Small intestine (tissue), 7 donors: Measurements from ENCODE around the gene KCNJ11. TPM values are rescaled to one million over a fixed set of nuclear protein-coding genes. Genes with fewer than 3 reads are reported as not detected.

ENCODE experiments used
- DNase-seq, 2 donors: peaks; one replicate each; pipeline versions ENCODE4 v3.0.0 to v3.0.0-alpha.2; 2013
- FAIRE-seq: peaks from 2 replicates; lab custom pipeline; 2012; peaks lifted over from hg19 to GRCh38; lab: Jason Lieb, UNC
- H3K27ac ChIP-seq, 3 donors: one replicate each; pipeline ENCODE4 v1.5.1; 2013; ENCODE audit warnings: low read length in 2 of 3, mild to moderate bottlenecking in 2 of 3, control low read depth in 1 of 3, inconsistent platforms in 1 of 3, low read depth in 1 of 3, moderate library complexity in 1 of 3
- H3K27me3 ChIP-seq, 3 donors: one replicate each; pipeline ENCODE4 v1.6.1; 2013; ENCODE audit warnings: low read length in 3 of 3, inconsistent platforms in 1 of 3; ENCODE audit not compliant: control insufficient read depth in 3 of 3, insufficient read depth in 3 of 3
- H3K36me3 ChIP-seq, 3 donors: one replicate each; pipeline ENCODE4 v1.6.1; 2013; ENCODE audit warnings: low read length in 3 of 3, inconsistent platforms in 1 of 3, low read depth in 1 of 3, mild to moderate bottlenecking in 1 of 3, moderate library complexity in 1 of 3; ENCODE audit not compliant: control insufficient read depth in 3 of 3, insufficient read depth in 2 of 3
- H3K4me1 ChIP-seq, 3 donors: one replicate each; pipeline ENCODE4 v1.6.1; 2013; ENCODE audit warnings: low read length in 2 of 3, inconsistent platforms in 1 of 3, low read depth in 1 of 3, mild to moderate bottlenecking in 1 of 3, moderate library complexity in 1 of 3; ENCODE audit not compliant: control insufficient read depth in 3 of 3, insufficient read depth in 2 of 3
- H3K4me3 ChIP-seq, 3 donors: one replicate each; pipeline ENCODE4 v1.5.1; 2013; ENCODE audit warnings: low read length in 3 of 3, control low read depth in 1 of 3, inconsistent platforms in 1 of 3, low read depth in 1 of 3, mild to moderate bottlenecking in 1 of 3, moderate library complexity in 1 of 3
- H3K9me3 ChIP-seq, 2 donors: one replicate each; pipeline ENCODE4 v1.6.1; 2013; ENCODE audit warnings: low read depth in 1 of 2, low read length in 1 of 2; ENCODE audit not compliant: control insufficient read depth in 2 of 2, insufficient read depth in 1 of 2
- WGBS, 3 donors: extraction: QIAGEN DNeasy Blood & Tissue Kit; methylation state at CpG; one replicate each; pipeline ENCODE4 v1.1.7; 2013; 5-methylcytosine and 5-hydroxymethylcytosine counted together
- polyA plus RNA-seq, 4 donors: library from polyadenylated mRNA; stranded (reverse) in 3 of 4; unstranded in 1 of 4; fragments of 200-250 nt in 3 of 4; fragments of 120-200 nt in 1 of 4; gene quantifications; one replicate each; pipeline versions ENCODE4 v1.2.1 to v1.2.3, GENCODE V29; 2013
- donor health status: healthy with polysubstance abuse.
- donor health status: control.
- donor health status: control.
- donor health status: Bipolar disorder and iron deficiency.
- donor health status: healthy.

The KCNJ11 gene
- polyA plus RNA-seq, 4 donors, result 1.9 to 3.7 TPM; not detected in 2

DNA sequence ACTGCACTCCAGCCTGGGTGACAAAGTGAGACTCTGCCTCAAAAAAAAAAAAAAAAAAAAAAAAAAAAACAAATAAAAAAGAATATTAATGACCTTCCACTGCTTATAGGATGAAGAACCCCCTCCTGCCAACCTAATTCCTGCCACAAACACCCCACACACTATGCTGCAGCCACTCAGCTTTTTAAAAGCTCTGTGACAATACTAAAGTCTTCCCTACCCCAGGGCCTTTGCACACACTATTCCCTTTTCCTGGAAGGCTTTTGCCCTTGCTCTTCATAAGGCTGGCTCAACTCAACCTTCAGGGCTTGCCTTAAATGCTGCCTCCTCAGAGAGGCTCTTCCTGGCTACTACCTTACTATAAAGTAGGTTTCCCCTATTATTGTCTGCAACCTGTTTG lies 10.8 kb upstream of the KCNJ11 start:
- Histone ChIP-seq H3K9me3 (no peaks in the 10 kb centered on the region), H3K27me3 (no peaks in the 10 kb centered on the region), H3K4me1 (peaks cover 0 to 5% (median 0%) of the 10 kb centered on the region in 3 donors), H3K4me3 (no peak overlapping the region), H3K27ac (no peak overlapping the region), H3K36me3 (no peaks in the 10 kb centered on the region)
- FAIRE-seq (no peak), DNase-seq (no peak)

DNA sequence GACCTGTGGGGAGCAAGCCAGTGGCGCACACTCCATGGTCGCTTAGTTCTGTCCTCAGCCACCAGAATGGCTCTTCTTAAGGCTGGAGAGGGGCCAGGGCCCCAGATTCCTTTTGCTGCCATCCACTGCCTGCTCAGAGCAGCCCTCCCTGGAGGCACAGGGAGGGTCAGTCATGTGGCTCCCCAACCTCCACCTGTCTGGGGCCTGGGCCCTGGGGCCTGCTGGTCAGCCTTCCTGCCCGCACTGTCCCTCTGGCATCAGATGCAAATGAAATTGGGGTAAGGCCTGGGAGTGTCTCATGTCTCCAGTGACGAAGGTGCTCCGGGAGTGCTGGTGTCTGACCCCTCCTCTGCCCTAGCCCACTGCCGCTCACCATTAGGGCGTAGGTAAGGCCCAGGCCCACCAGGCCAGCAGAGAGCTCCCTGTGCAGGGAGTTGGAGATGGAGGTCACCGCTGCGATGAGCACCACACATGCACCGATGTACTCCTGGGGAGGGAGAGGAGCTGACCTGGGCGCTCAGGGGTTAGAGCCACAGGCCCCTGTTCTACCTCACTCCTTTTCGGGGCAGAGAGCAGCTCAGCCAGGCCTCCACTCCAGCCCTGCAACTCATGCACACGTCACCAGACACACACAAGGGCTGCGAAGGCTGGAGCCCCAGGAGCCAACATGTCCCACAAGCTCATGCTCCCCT lies 9.0 kb upstream of the KCNJ11 start:
- Histone ChIP-seq H3K4me3 (no peak overlapping the region), H3K27me3 (no peaks in the 10 kb centered on the region), H3K27ac (no peak overlapping the region), H3K4me1 (peaks cover 0 to 5% (median 0%) of the 10 kb centered on the region in 3 donors), H3K36me3 (no peaks in the 10 kb centered on the region), H3K9me3 (peaks cover 0 to 3% of the 10 kb centered on the region in 2 donors)
- no peak for DNase-seq
- WGBS, 3 donors, result 90 to 94% (median 93%) methylated on average over 12 to 14 of the region's 14 CpGs
- FAIRE-seq, result no peak

DNA sequence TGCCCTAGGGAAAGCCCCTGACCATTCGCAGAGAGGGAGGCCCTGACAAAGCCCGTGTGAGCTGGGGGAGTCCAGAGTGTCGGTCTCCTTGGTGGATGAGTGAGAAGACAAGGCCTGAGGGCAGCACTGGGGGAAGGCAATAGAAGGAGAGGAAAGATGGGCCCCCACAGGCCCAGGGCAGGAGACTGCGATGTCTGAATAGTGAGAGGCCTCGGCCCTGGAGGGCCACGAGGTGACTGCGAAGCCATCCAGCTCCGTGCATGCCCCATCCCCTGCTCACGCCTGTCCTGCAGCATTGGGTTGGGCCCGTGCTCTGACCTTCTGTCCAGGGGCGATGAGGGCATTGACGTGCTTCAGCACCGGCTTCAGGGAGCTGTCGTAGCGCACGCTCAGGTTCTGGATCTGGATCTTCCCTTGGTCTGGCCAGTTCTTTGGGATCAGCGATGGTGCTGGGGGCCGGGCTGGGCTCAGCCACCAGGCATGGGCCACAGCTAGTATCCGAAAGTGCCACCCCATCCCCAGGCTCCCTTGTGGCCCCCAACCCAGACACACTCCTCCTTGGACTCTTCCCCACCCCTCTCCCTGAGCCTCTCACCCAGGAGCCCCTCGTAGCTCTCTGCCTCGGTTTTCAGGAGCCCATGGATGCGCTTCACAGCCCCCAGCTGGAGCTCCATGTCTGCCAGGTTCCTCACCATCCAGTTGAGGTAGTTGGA lies 8.3 kb upstream of the KCNJ11 start:
- 87 to 92% (median 90%) methylated on average over 19 to 22 of the region's 22 CpGs for WGBS, 3 donors
- Histone ChIP-seq H3K36me3 (no peaks in the 10 kb centered on the region), H3K27ac (no peak overlapping the region), H3K27me3 (no peaks in the 10 kb centered on the region), H3K4me3 (no peak overlapping the region), H3K4me1 (peaks cover 0 to 5% (median 0%) of the 10 kb centered on the region in 3 donors), H3K9me3 (peaks cover 0 to 4% of the 10 kb centered on the region in 2 donors)
- FAIRE-seq, result no peak
- DNase-seq, result no peak

DNA sequence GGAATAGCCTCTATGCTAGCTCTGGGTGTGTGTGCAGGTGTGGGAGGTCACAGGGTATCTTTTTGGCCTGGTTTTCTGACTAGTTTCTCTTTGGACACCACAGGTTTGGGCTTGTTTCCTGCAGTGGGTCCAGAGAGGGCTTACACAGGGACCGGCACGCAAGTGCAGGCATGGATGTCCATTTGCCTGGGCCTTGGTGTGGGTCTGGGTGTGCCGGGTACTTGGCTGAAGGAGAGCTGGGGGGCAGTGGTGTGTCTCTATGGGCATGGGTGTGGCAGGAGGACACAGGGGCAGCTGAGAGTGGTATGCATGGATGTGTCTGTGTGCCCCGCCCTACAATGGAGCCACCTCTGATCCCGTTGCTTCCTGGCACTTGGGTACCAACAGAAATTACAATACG lies 7.5 kb upstream of the KCNJ11 start:
- H3K27ac ChIP-seq, result no peak overlapping the region
- no peaks in the 10 kb centered on the region for H3K36me3 ChIP-seq
- peaks cover 0 to 4% of the 10 kb centered on the region in 2 donors for H3K9me3 ChIP-seq
- no peaks in the 10 kb centered on the region for H3K4me1 ChIP-seq
- no peak overlapping the region for H3K4me3 ChIP-seq
- no peak for DNase-seq
- no peaks in the 10 kb centered on the region for H3K27me3 ChIP-seq
- FAIRE-seq, result no peak
- WGBS, 3 donors, result 75 to 87% (median 85%) methylated on average over 6 of the region's 6 CpGs

DNA sequence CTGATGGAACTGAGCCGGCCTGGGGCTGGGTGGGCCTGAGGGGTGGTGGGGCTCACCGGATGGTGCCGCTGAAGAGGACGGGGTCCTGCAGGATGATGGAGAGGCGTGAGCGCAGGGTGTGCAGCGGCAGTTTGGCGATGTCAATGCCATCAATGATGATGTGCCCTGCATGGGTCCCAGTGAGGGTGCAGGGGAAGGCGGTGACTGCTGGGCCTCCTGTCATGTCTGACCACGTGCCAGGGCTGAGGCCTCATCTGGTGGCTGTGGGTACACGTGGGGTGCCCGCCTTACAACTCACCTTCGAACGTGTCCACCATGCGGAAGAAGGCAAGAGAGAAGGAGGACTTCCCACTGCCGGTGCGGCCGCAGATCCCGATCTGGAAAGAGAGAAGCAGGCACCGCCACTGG lies 7.1 kb upstream of the KCNJ11 start:
- FAIRE-seq (no peak), DNase-seq (no peak)
- no peaks in the 10 kb centered on the region for H3K36me3 ChIP-seq
- H3K9me3 ChIP-seq, result peaks cover 0 to 4% of the 10 kb centered on the region in 2 donors
- H3K4me1 ChIP-seq, result no peaks in the 10 kb centered on the region
- no peak overlapping the region for H3K27ac ChIP-seq
- H3K27me3 ChIP-seq, result no peaks in the 10 kb centered on the region
- WGBS, 3 donors, result 90 to 94% (median 91%) methylated on average over 20 of the region's 20 CpGs
- H3K4me3 ChIP-seq, result no peak overlapping the region

DNA sequence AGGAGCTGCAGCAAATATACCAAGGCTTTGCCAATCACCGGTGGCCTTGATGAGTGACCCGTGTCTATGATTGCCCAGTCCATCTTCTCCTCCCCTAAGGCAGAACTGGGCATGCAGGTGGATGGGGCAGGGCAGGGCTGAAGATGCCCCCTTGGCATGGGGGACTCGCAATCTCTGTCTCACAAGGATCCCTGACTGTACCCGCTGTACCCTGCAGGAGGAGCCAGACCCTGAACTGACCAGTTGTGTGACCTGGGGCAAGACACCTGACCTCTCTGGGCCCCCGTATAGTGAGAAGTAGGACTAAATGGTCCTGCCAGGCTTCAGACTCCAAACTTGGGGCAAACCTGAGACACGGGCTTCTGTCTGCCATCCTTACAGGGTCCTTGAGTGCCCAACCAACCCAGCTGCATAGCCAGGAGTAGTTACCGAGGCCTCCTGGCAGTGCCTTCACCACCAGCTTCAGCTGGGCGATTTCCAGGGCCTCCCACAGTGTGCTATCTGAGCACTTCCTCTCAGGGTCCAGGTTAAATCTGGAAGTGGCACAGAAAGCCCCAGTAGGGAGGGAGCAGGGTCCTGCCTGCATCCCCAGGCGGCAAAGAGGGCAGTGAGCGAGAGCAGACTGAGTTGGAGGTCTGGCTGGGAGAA lies 6.4 kb upstream of the KCNJ11 start:
- FAIRE-seq, result no peak

DNA sequence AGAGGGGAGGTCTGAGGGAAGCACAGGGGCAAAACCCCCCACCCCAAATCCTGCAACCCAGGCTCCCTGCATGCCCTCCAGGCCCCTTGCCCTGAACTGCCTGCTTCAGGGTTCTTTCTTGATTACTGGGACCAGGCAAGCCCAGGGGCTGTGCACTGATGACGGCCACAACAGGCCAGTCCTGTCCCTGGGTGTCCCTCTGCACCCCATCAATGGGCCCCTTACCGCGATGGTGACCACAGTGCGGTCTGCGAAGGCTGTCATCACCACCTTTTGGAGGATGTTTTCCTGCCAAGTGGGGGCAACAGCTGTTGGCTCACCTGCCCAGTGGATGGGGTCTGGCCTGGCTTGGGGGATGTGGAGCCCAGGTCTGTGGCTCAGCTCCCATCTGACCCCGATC lies 5.0 kb upstream of the KCNJ11 start:
- no peaks in the 10 kb centered on the region for H3K36me3 ChIP-seq
- no peak overlapping the region for H3K4me3 ChIP-seq
- no peak overlapping the region for H3K27ac ChIP-seq
- FAIRE-seq, result no peak
- no peaks in the 10 kb centered on the region for H3K27me3 ChIP-seq
- WGBS, 3 donors, result 92 to 94% (median 93%) methylated on average over 6 of the region's 6 CpGs
- no peak for DNase-seq
- H3K4me1 ChIP-seq, result peaks cover 0 to 4% (median 0%) of the 10 kb centered on the region in 3 donors
- peaks cover 0 to 4% of the 10 kb centered on the region in 2 donors for H3K9me3 ChIP-seq

More for the DNA sequence above, 6.4 kb upstream of the KCNJ11 start:
- 86 to 89% (median 87%) methylated on average over 10 of the region's 10 CpGs for WGBS, 3 donors
- H3K4me3 ChIP-seq, result no peak overlapping the region
- H3K27me3 ChIP-seq, result no peaks in the 10 kb centered on the region
- no peaks in the 10 kb centered on the region for H3K36me3 ChIP-seq
- peaks cover 0 to 1% (median 0%) of the 10 kb centered on the region in 3 donors for H3K4me1 ChIP-seq
- no peak overlapping the region for H3K27ac ChIP-seq
- DNase-seq, result no peak
- peaks cover 0 to 4% of the 10 kb centered on the region in 2 donors for H3K9me3 ChIP-seq

DNA sequence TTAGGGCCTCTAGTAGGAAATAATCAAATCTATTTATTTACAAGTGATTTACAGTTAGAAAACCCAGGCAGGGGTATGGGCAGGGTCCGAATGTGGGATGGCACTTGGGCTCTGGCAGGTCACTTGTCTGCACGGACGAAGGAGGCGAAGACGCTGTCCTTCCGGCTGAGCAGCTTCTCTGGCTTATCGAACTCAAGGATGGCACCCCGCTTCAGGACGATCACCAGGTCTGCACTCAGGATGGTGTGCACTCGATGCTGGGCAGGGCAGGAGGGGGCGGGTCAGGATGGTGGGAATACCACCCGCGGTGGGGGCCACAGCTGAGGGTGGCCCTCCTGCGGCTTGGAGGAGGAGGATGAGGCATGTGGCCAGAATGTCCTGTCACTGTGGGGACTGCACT lies 4.4 kb upstream of the KCNJ11 start:
- H3K9me3 ChIP-seq, result peaks cover 0 to 4% of the 10 kb centered on the region in 2 donors
- H3K36me3 ChIP-seq, result no peaks in the 10 kb centered on the region
- H3K27ac ChIP-seq, result no peak overlapping the region
- peaks cover 0 to 4% (median 0%) of the 10 kb centered on the region in 3 donors for H3K4me1 ChIP-seq
- FAIRE-seq (no peak), DNase-seq (no peak)
- no peaks in the 10 kb centered on the region for H3K27me3 ChIP-seq
- 83 to 93% (median 89%) methylated on average over 14 of the region's 14 CpGs for WGBS, 3 donors
- H3K4me3 ChIP-seq, result no peak overlapping the region
